Measurements from ENCODE around the gene CDK6. TPM values are rescaled to one million over a fixed set of nuclear protein-coding genes. Genes with fewer than 3 reads are reported as not detected.

The CDK6 gene
- total RNA-seq, 4 donors from 2014 or later = 22.2 to 45.4 (median 36.4) TPM

DNA sequence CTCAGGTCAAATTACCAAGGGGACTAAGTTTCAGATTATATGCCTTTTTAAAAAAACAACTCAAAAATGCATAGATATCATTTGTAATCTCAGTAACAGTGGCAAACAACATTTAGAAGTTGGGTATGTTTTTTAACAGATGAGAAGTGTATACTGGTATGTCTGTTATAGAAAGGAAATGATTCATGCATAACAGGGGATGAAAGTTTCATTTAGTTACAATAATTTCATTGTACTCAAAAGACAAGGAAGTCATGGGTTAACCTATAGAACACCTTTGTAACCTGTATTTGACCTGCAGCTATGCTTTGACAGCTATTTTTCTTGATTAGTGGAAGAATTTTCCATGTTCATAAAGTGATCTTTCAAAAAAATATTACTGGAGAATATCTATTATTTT, 210.8 kb downstream of the CDK6 start:
- no peak for TF ChIP-seq EP300 (IDR thresholded peaks at IDR 0.05)
- TF ChIP-seq POLR2A (IDR thresholded peaks at IDR 0.05; ENCODE audit: low read depth) = no peak
- no peak for TF ChIP-seq POLR2AphosphoS5 (IDR thresholded peaks at IDR 0.05)
- TF ChIP-seq, protein P1, sequence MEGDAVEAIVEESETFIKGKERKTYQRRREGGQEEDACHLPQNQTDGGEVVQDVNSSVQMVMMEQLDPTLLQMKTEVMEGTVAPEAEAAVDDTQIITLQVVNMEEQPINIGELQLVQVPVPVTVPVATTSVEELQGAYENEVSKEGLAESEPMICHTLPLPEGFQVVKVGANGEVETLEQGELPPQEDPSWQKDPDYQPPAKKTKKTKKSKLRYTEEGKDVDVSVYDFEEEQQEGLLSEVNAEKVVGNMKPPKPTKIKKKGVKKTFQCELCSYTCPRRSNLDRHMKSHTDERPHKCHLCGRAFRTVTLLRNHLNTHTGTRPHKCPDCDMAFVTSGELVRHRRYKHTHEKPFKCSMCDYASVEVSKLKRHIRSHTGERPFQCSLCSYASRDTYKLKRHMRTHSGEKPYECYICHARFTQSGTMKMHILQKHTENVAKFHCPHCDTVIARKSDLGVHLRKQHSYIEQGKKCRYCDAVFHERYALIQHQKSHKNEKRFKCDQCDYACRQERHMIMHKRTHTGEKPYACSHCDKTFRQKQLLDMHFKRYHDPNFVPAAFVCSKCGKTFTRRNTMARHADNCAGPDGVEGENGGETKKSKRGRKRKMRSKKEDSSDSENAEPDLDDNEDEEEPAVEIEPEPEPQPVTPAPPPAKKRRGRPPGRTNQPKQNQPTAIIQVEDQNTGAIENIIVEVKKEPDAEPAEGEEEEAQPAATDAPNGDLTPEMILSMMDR (IDR thresholded peaks at IDR 0.05) = no peak
- no peak for DNase-seq (ENCODE audit: extremely low spot score)
- H3K27ac ChIP-seq (replicated peaks in 1 of 4) = no peak overlapping the region
- peaks cover 12 to 24% (median 20%) of the 10 kb centered on the region in 4 donors for H3K4me1 ChIP-seq
- no peaks in the 10 kb centered on the region for H3K9me3 ChIP-seq
- no peaks in the 10 kb centered on the region for H3K36me3 ChIP-seq
- intact Hi-C loops (cut with DNase I) = no loop called here
- no peaks in the 10 kb centered on the region for H3K27me3 ChIP-seq
- no peak overlapping the region for H3K4me3 ChIP-seq

DNA sequence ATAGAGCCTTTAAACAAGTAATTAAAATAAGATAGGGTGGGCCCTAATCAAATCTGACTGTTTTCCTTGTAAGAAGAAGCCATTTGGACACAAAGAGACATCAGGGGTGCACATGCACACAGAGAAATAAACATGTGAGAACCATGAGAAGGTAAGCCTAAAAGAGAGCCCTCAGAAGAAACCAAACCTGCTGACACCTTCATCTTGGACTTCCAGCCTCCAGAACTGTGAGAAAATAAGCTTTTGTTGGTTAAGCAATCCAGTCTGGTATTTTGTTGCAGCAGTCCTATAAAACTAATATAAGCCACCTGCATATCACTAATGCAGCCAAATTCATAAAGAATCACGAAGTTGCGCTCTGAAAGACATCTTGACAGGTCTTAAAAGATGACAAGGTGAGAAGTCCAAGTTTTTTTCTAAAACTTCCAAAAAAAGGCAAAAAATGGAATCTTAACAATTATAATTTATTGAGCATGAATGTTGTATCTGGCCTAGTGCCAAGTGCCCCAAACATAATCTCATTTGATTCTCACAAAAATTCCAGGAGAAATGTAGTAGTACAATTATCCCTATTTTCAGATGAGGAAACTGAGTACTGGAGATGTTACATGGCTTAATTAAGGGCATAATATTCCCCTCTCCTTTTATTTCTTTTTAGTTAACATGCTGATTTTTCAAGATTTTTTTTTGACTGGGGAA, 211.9 kb downstream of the CDK6 start:
- H3K9me3 ChIP-seq = no peaks in the 10 kb centered on the region
- no peak overlapping the region for H3K27ac ChIP-seq (replicated peaks in 1 of 4)
- H3K27me3 ChIP-seq = no peaks in the 10 kb centered on the region
- H3K36me3 ChIP-seq = no peaks in the 10 kb centered on the region
- TF ChIP-seq POLR2AphosphoS5 (IDR thresholded peaks at IDR 0.05) = no peak
- WGBS = 98% methylated on average over 2 of the region's 2 CpGs
- DNase-seq (ENCODE audit: extremely low spot score) = no peak
- intact Hi-C loops (cut with DNase I) = loop anchor here (5.0 kb wide), 1 partner anchor 363 kb away; no protein-coding TSS in a partner anchor
- no peak overlapping the region for H3K4me3 ChIP-seq
- H3K4me1 ChIP-seq = peaks cover 13 to 27% (median 24%) of the 10 kb centered on the region in 4 donors

DNA sequence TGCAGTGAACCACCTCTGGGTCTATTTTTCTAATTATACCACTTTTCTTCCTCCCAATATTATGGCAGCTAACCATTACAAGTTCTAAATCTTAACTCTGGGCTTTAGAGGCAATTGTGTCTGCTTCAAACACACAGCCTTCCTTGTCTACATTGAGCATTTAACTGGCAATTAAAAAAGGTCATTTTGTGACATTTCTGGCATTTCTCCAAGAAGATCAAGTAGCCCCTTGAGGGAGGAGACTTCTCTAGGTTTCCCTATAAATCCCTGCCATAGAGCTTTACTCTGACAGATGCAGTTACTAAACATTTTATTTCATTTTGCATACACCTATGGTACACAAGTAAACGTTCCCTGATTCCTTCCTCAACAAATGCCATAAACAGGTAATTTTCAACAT, 212.8 kb downstream of the CDK6 start:
- no peak for DNase-seq (ENCODE audit: extremely low spot score)
- H3K4me3 ChIP-seq = no peak overlapping the region
- H3K4me1 ChIP-seq = peaks cover 13 to 27% (median 24%) of the 10 kb centered on the region in 4 donors
- H3K9me3 ChIP-seq = no peaks in the 10 kb centered on the region
- H3K27me3 ChIP-seq = no peaks in the 10 kb centered on the region
- no peak for TF ChIP-seq POLR2AphosphoS5 (IDR thresholded peaks at IDR 0.05)
- TF ChIP-seq, protein P1 (IDR thresholded peaks at IDR 0.05) = no peak
- intact Hi-C loops (cut with DNase I) = loop anchor here (2.0 to 5.0 kb wide), 2 partner anchors 209 to 364 kb away; no protein-coding TSS in a partner anchor
- no peak overlapping the region for H3K27ac ChIP-seq (replicated peaks in 1 of 4)
- H3K36me3 ChIP-seq = no peaks in the 10 kb centered on the region
- 90% methylated on average over 1 of the region's 1 CpG for WGBS

DNA sequence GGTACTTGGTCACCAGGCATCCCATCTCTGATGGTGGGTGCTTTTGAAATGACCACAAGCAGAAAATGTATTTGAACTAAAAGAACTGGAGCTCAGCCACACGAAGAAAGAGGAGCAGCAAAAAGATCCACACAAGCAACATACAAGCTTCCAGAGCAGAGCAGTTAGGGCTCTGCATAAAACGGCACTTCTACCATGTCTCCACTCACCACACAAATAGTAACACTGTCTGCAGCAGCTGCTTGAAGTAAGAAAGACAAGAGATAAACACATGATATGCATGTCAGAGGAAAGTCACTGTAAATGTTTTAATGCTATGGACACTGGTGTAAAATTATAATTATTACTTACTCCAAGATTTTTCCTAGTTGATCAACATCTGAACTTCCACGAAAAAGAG, 213.7 kb downstream of the CDK6 start:
- H3K27me3 ChIP-seq = no peaks in the 10 kb centered on the region
- DNase-seq (ENCODE audit: extremely low spot score) = no peak
- intact Hi-C loops (cut with DNase I) = loop anchor here (2.0 to 5.0 kb wide), 2 partner anchors 210 to 365 kb away; no protein-coding TSS in a partner anchor
- peaks cover 13 to 27% (median 24%) of the 10 kb centered on the region in 4 donors for H3K4me1 ChIP-seq
- H3K4me3 ChIP-seq = no peak overlapping the region
- H3K9me3 ChIP-seq = no peaks in the 10 kb centered on the region
- no peak overlapping the region for H3K27ac ChIP-seq (replicated peaks in 1 of 4)
- TF ChIP-seq EP300 (IDR thresholded peaks at IDR 0.05) (no peak), POLR2A (IDR thresholded peaks at IDR 0.05; ENCODE audit: low read depth) (no peak)
- TF ChIP-seq, protein P1 (IDR thresholded peaks at IDR 0.05) = no peak
- peaks cover 0 to 4% (median 3%) of the 10 kb centered on the region in 4 donors for H3K36me3 ChIP-seq
- WGBS = 71% methylated on average over 3 of the region's 3 CpGs

DNA sequence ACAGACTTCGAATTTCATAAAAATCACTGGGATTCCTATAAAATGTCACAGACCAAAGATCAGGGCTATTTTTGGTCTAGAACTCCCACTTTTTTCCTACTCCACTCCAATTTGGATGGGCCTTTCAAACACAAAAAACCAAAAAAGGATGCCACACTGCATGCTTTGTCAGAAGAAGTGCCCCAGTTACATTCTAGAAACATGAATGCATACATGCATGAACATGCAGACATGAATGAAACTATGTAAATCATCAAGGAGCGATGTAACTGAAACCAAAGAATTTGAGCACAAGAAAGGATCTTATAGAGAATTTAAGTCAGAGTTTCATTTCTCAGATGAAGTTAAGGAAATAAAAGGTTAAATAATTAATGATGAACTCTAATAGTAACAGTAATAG, 214.3 kb downstream of the CDK6 start:
- no peak for DNase-seq (ENCODE audit: extremely low spot score)
- Histone ChIP-seq H3K4me1 (peaks cover 13 to 27% (median 24%) of the 10 kb centered on the region in 4 donors), H3K27me3 (no peaks in the 10 kb centered on the region), H3K4me3 (no peak overlapping the region), H3K9me3 (no peaks in the 10 kb centered on the region), H3K27ac (replicated peaks in 1 of 4) (peak overlapping the region in 3 of 4 donors; percentile 53 to 69 (median 61)), H3K36me3 (peaks cover 4 to 11% (median 10%) of the 10 kb centered on the region in 4 donors)
- TF ChIP-seq, protein P1 (IDR thresholded peaks at IDR 0.05) = no peak
- TF ChIP-seq POLR2A (IDR thresholded peaks at IDR 0.05; ENCODE audit: low read depth) (no peak), POLR2AphosphoS5 (IDR thresholded peaks at IDR 0.05) (no peak), EP300 (IDR thresholded peaks at IDR 0.05) (no peak)
- intact Hi-C loops (cut with DNase I) = loop anchor here (2.0 to 5.0 kb wide), 2 partner anchors 211 to 365 kb away; no protein-coding TSS in a partner anchor
- WGBS = 75% methylated on average over 2 of the region's 2 CpGs
